ENCODE data around the gene CRACR2A.
A peak's percentile ranks its signal among the peaks of the same experiment; 100 is the strongest.

CRACR2A gene

GRCh38 chr12:3685830-3686229 lies 67.1 kb downstream of the CRACR2A start:
- no peak overlapping the region for H3K27ac Mint-ChIP-seq
- peaks cover 6% of the 10 kb centered on the region for H3K4me1 Mint-ChIP-seq
- H3K9me3 Mint-ChIP-seq = peaks cover 6 to 9% of the 10 kb centered on the region in 2 donors
- no peak overlapping the region for H3K4me3 Mint-ChIP-seq
- ATAC-seq (no peak), DNase-seq (no peak)
- H3K27me3 Mint-ChIP-seq = no peaks in the 10 kb centered on the region

- ATAC-seq = no peak
- Mint-ChIP-seq H3K4me1 (peaks cover 6% of the 10 kb centered on the region), H3K4me3 (no peak overlapping the region), H3K9me3 (no peaks in the 10 kb centered on the region), H3K27ac (no peak overlapping the region), H3K27me3 (no peaks in the 10 kb centered on the region)
- no peak for DNase-seq
Measured at GRCh38 chr12:3684449-3685051, 68.4 kb downstream of the CRACR2A start.

- peaks cover 6% of the 10 kb centered on the region for H3K4me1 Mint-ChIP-seq
- no peaks in the 10 kb centered on the region for H3K27me3 Mint-ChIP-seq
- H3K27ac Mint-ChIP-seq = peak overlapping the region; percentile 39 to 71
- no peak overlapping the region for H3K4me3 Mint-ChIP-seq
- DNase-seq = no peak
- no peak for ATAC-seq
- H3K9me3 Mint-ChIP-seq = no peaks in the 10 kb centered on the region
Measured at GRCh38 chr12:3683670-3684069, 69.2 kb downstream of the CRACR2A start.

GRCh38 chr12:3681595-3682061 lies 71.3 kb downstream of the CRACR2A start:
- Mint-ChIP-seq H3K9me3 (no peaks in the 10 kb centered on the region), H3K27me3 (no peaks in the 10 kb centered on the region), H3K27ac (no peak overlapping the region), H3K4me1 (peaks cover 5% of the 10 kb centered on the region), H3K4me3 (no peak overlapping the region)
- ATAC-seq (no peak), DNase-seq (no peak)

- H3K27ac Mint-ChIP-seq = peak overlapping the region in 1 of 2 donors; percentile 50
- DNase-seq (no peak), ATAC-seq (no peak)
- H3K27me3 Mint-ChIP-seq = no peaks in the 10 kb centered on the region
- H3K9me3 Mint-ChIP-seq = no peaks in the 10 kb centered on the region
- H3K4me3 Mint-ChIP-seq = no peak overlapping the region
- H3K4me1 Mint-ChIP-seq = no peaks in the 10 kb centered on the region
Measured at GRCh38 chr12:3680919-3681594, 71.9 kb downstream of the CRACR2A start.

GRCh38 chr12:3679831-3680230 lies 73.1 kb downstream of the CRACR2A start:
- Mint-ChIP-seq H3K27ac (peak overlapping the region in 1 of 2 donors; percentile 40), H3K4me1 (no peaks in the 10 kb centered on the region), H3K27me3 (no peaks in the 10 kb centered on the region), H3K4me3 (no peak overlapping the region), H3K9me3 (no peaks in the 10 kb centered on the region)
- ATAC-seq (no peak), DNase-seq (no peak)

- DNase-seq (no peak), ATAC-seq (no peak)
- H3K27ac Mint-ChIP-seq = peak overlapping the region in 1 of 2 donors; percentile 62
- no peak overlapping the region for H3K4me3 Mint-ChIP-seq
- H3K4me1 Mint-ChIP-seq = no peaks in the 10 kb centered on the region
- H3K9me3 Mint-ChIP-seq = no peaks in the 10 kb centered on the region
- H3K27me3 Mint-ChIP-seq = no peaks in the 10 kb centered on the region
Measured at GRCh38 chr12:3677609-3678008, 75.3 kb downstream of the CRACR2A start.

- H3K9me3 Mint-ChIP-seq = no peaks in the 10 kb centered on the region
- ATAC-seq (no peak), DNase-seq (no peak)
- no peak overlapping the region for H3K27ac Mint-ChIP-seq
- no peaks in the 10 kb centered on the region for H3K27me3 Mint-ChIP-seq
- peaks cover 8% of the 10 kb centered on the region for H3K4me1 Mint-ChIP-seq
- H3K4me3 Mint-ChIP-seq = no peak overlapping the region
Measured at GRCh38 chr12:3673981-3674708, 78.8 kb downstream of the CRACR2A start.

- Mint-ChIP-seq H3K27ac (no peak overlapping the region), H3K4me3 (no peak overlapping the region), H3K4me1 (peaks cover 8% of the 10 kb centered on the region), H3K27me3 (no peaks in the 10 kb centered on the region), H3K9me3 (no peaks in the 10 kb centered on the region)
- no peak for DNase-seq
- no peak for ATAC-seq
Measured at GRCh38 chr12:3672113-3672509, 80.8 kb downstream of the CRACR2A start.

GRCh38 chr12:3671330-3672112 lies 81.4 kb downstream of the CRACR2A start:
- Mint-ChIP-seq H3K4me3 (no peak overlapping the region), H3K27ac (no peak overlapping the region), H3K9me3 (no peaks in the 10 kb centered on the region), H3K4me1 (peaks cover 8% of the 10 kb centered on the region), H3K27me3 (no peaks in the 10 kb centered on the region)
- DNase-seq = no peak
- no peak for ATAC-seq

- no peak for DNase-seq
- Mint-ChIP-seq H3K27me3 (no peaks in the 10 kb centered on the region), H3K9me3 (no peaks in the 10 kb centered on the region), H3K4me3 (no peak overlapping the region), H3K4me1 (peaks cover 8% of the 10 kb centered on the region), H3K27ac (peak overlapping the region in 1 of 2 donors; percentile 15)
- peak; percentile 53 for ATAC-seq
Measured at GRCh38 chr12:3670083-3670620, 82.8 kb downstream of the CRACR2A start.

GRCh38 chr12:3669594-3669993 lies 83.3 kb downstream of the CRACR2A start:
- H3K27me3 Mint-ChIP-seq = no peaks in the 10 kb centered on the region
- no peak for DNase-seq
- no peak for ATAC-seq
- peaks cover 8% of the 10 kb centered on the region for H3K4me1 Mint-ChIP-seq
- H3K9me3 Mint-ChIP-seq = no peaks in the 10 kb centered on the region
- peak overlapping the region in 1 of 2 donors; percentile 19 for H3K27ac Mint-ChIP-seq
- no peak overlapping the region for H3K4me3 Mint-ChIP-seq

- H3K4me1 Mint-ChIP-seq = peaks cover 8% of the 10 kb centered on the region
- no peak for ATAC-seq
Measured at GRCh38 chr12:3668479-3669165, 84.3 kb downstream of the CRACR2A start.

GRCh38 chr12:3667485-3667884 lies 85.4 kb downstream of the CRACR2A start:
- Mint-ChIP-seq H3K27ac (no peak overlapping the region), H3K4me3 (no peak overlapping the region), H3K4me1 (peaks cover 8% of the 10 kb centered on the region), H3K9me3 (no peaks in the 10 kb centered on the region), H3K27me3 (no peaks in the 10 kb centered on the region)
- ATAC-seq (no peak), DNase-seq (no peak)

More at GRCh38 chr12:3668479-3669165, 84.3 kb downstream of the CRACR2A start:
- DNase-seq = no peak
- H3K9me3 Mint-ChIP-seq = no peaks in the 10 kb centered on the region
- no peak overlapping the region for H3K27ac Mint-ChIP-seq
- H3K27me3 Mint-ChIP-seq = no peaks in the 10 kb centered on the region
- no peak overlapping the region for H3K4me3 Mint-ChIP-seq

- Mint-ChIP-seq H3K27me3 (no peaks in the 10 kb centered on the region), H3K9me3 (no peaks in the 10 kb centered on the region), H3K27ac (no peak overlapping the region), H3K4me1 (peaks cover 8% of the 10 kb centered on the region), H3K4me3 (no peak overlapping the region)
- DNase-seq (no peak), ATAC-seq (no peak)
Measured at GRCh38 chr12:3666441-3666840, 86.5 kb downstream of the CRACR2A start.

Measured in stimulated activated naive CD8-positive, alpha-beta T cell treated with anti-CD3 and anti-CD28 coated beads, Interleukin-15, amount 100 ng/mL, for 72 hours (primary cell).